Medulla oblongata (tissue), 1 donor: ENCODE measurements around the gene PYHIN1.

Source experiments
- DNase-seq: peaks from one replicate; pipeline ENCODE4 v3.0.0-alpha.2; 2015; ENCODE audit errors: extremely low spot score

The PYHIN1 gene

GRCh38 chr1:158931055-158931737, at the start of gene PYHIN1:
TSS of gene PYHIN1 (plus strand) at chr1:158931552. CDS start at chr1:158936911, 5,359 bp downstream.
- DNase-seq = no peak

- DNase-seq = no peak
Measured at GRCh38 chr1:158893654-158894053, 37.7 kb upstream of the PYHIN1 start.

DNA sequence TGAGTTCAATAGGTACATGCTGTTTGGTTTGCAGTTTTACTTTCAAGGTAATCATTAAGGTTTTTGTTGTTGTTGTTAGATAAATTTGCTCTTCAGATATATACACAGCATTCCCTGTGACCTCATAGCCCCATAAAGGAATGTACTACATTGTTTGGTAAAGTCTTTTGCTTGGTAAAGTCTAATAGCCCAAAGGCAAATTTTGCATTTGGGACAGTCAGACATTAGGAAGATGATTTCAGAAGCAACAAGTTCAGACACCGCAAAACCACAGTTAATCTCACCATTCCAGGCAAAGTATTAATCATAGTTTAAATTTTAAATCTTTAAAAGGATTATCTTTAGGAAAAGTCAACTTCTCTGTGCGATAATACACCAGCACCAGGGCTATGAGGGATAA, 32.6 kb upstream of the PYHIN1 start:
- no peak for DNase-seq

DNA sequence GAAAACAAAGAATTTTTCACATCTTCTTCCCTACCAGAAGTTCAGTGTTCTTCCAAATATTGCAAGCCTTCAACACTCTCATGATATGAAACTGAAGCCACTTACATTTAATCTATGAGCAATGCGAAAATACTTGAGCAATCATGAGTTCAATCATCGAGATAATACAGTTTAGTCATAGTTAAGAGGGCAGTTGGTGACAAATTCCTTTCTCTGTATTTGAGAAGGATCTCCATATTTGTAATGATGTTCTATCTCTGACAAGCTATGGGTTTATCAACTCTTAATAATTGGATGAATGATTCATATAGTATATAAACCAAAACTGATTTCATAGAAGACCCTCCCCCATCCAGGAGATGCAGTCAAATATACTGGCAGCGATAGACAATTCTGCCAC, 29.7 kb upstream of the PYHIN1 start:
- DNase-seq = no peak

- no peak for DNase-seq
Measured at GRCh38 chr1:158916085-158916484, 15.3 kb upstream of the PYHIN1 start.

GRCh38 chr1:158924677-158925076, 6.7 kb upstream of the PYHIN1 start:
- no peak for DNase-seq

DNA sequence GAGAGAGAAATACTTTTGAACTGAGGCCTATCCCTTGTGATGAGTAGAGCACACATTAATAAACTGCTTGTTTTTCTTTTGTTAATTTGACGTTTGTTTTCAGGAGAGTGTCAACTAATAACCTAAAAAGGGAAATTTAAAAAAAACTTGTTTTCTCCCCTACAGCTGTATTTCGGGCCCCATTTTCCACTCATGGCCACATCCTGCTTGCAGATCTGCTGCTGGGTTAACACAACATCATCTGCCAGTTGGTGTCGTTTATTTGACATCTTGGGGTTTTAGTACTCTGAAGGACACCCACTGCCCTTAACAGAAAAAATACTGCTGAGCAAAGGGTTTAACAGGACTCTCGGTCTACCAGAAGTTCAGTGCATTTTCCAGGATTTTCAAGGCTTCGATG, 848 bp upstream of the PYHIN1 start:
- DNase-seq = no peak

DNA sequence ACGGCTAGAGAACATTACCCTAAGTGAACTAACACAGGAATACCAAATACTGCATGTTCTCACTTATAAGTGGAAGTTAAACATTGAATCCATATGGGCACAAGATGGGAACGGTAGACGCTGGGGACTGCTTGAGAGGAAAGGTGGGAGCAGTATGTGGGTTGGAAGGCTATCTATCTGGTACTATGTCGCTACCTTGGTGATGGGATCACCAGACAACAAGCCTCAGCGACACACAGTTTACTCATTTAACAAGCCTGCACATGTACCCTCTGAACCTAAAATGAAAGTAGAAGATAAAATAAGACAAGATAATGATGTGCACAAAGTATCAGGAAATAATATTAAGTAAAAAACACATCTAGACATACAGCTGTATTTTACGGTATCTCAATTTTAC, 819 bp downstream of the PYHIN1 start:
- DNase-seq = no peak

GRCh38 chr1:158933621-158934020, 2.3 kb downstream of the PYHIN1 start:
- DNase-seq = no peak

GRCh38 chr1:158939180-158939579, 7.8 kb downstream of the PYHIN1 start:
- DNase-seq = no peak

DNA sequence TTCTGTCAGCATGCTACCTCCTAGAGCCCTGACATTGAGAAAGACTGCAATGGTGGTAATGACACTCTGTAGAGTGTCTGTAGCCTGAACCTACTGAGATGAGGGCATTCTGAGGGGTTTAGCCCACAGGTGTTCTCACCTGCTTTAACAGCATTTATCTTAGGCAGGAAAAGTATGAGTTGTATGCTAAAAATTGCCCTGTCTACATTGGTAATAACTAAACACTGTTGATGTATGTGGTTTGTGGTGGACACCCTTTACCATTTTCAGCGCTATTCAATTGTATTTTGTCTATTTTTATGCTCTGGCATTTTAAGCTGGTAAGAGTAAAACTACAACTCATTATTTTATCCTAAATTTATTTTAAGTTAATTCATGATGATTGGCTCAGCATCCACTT, 10.0 kb downstream of the PYHIN1 start:
- DNase-seq = no peak

DNA sequence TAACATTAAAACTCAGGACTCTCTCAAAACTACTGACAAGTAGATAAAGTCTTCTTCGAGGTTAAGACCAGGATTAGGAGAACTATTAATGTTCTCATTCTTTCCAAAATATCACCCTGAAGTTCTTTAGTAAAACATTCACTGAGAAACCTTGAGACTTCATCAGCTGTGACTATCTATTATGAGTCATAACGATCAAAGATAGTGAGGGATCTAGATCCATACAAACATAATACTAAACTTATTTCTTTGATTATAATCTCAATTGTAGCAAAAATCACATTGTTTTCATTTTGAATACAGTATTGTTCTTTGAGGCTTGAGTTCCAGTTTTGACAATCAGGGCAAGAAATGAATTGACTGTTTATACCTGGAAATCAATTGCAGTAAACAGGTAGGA, 11.1 kb downstream of the PYHIN1 start:
- no peak for DNase-seq

GRCh38 chr1:158943059-158943458, 11.7 kb downstream of the PYHIN1 start:
- no peak for DNase-seq

DNA sequence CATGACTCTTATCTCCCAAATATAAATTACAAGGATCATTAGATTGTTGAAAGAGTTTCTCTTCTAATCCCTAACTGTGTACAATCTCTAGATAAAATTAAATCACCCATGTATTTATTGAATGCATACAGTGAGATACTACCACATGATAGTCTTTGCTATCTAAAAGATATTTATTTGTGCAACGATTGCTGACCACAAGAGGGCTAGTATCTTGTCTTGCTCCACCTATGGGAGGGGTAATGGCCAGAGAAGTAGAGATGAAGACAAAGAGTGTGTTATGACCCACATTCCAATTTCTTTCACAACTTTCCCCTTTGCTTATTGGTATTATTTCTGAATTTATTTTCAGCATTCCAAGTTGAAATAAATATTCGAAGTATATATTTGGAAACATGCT, 13.7 kb downstream of the PYHIN1 start:
- DNase-seq = no peak

DNA sequence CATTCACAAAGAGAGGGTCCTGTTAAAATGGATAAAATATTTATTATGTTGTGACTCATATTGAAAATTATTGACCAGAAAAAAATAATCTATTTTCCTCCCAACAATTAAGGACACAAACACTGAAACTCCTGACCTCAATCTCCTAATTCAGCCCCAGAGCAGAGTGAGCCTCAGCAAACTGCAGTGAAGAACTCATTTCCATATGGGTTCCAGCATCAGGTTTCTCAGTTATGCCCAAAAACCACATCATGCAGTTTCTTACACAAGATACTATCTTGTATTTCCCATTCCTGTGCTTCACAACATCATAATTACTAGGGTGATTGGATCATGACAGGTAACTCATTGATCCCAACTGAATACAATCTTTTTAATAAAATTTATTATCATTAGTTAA, 15.4 kb downstream of the PYHIN1 start:
- DNase-seq = no peak

DNA sequence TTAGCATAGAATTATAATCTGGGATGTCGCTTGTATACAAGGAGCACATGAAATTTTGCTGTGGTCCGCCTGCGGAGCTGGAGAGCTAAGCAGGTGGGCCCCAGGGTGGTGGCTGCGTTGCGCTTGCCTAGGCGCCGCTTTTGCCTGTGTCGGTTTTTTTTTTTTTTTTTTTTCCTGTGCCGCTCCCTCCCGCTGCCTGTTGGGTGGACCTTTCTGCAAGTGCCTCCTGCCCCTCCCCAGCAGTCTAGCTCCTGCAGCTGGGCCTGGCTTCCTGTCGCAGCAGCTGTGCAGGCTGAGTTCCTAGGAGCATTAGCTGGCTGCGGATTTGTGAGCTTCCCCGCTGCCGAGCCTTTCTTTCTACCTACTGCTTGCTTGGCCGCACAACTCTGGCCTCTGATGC, 20.6 kb downstream of the PYHIN1 start:
- no peak for DNase-seq

DNA sequence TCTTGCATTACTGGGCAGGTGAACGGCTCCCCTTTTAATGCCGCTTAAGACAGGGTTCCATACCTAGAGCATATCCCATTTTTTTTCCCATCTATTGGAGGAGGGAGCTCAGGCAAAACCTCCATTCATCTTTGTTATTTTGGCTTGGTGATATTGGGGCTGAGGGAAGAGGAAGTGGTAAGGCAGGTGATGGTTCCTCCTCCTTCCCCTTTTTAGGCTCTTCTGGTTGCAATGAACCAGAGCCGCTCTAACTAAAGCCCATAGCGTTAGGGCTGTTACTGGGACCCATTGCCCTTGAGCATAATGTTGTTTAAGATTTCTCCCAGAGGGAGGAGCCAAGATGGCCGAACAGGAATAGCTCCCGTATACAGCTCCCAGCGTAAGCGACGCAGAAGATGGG, 21.1 kb downstream of the PYHIN1 start:
- DNase-seq = no peak

DNA sequence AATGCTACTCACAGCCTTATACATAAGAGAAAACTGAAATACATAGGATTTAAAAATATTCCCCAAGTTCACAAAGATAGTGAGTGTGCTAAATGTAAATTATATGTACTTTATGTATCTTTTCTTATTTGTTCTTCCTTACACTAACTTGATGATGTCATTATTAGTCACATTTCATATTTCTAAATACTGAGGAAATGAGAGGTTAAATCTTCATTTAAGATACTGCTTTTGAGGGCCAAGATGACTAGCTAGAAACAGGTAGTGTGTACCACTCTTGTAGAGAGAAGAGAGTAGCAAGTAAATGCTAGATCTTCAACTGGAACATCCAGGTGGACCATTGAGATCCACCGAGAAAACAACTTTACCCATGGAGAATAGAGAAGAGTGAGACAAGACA, 29.8 kb downstream of the PYHIN1 start:
- no peak for DNase-seq

GRCh38 chr1:158962983-158963382, 31.6 kb downstream of the PYHIN1 start:
- no peak for DNase-seq

- no peak for DNase-seq
Measured at GRCh38 chr1:158969166-158969565, 37.8 kb downstream of the PYHIN1 start.

- no peak for DNase-seq
Measured at GRCh38 chr1:158969855-158970254, 38.5 kb downstream of the PYHIN1 start.

- DNase-seq = no peak
Measured at GRCh38 chr1:158972841-158973240, 41.5 kb downstream of the PYHIN1 start.

DNA sequence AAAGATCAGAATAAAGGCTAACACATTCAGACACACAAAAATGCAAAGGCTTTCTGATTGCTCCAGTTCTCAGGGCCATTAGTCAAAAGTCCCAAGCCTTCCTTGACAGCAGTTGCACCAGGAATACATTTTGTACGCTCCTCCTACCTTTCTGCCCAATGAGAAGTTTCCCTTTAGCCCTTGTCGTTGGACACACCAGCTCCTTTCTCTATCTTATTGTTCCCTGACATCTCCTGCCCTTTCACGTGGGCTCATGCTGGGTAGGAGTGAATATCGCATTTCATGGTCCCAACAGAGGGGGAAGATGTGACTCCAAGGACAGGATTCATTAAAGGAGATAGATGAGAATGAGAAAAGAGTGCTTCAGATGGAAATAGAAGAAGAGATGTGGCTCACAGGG, 44.9 kb downstream of the PYHIN1 start:
- no peak for DNase-seq

DNA sequence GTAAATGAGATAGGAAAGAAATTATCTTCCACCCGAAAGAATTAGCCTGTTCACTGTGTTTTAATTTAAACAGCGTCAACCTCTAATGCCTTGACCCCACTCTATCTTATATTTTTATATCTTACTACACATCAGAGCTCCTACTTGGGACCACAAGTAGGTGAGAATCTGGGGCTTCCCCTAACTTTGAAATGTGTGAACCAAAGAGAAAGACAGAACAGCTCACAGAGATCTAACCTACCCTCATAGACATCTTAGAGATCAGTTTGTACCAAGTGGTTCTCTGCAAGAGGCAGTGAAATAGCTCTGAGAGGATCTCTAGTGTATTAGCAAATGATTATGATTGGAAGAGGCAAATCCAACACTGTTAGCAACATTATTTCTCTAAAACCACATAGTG, 47.4 kb downstream of the PYHIN1 start:
- no peak for DNase-seq
